ENCODE data around the gene YIF1A. TPM values are rescaled to one million over a fixed set of nuclear protein-coding genes. Genes with fewer than 3 reads are reported as not detected.

The YIF1A gene
- total RNA-seq, 2 donors from 2014 or later: 65.4 to 155 TPM

DNA sequence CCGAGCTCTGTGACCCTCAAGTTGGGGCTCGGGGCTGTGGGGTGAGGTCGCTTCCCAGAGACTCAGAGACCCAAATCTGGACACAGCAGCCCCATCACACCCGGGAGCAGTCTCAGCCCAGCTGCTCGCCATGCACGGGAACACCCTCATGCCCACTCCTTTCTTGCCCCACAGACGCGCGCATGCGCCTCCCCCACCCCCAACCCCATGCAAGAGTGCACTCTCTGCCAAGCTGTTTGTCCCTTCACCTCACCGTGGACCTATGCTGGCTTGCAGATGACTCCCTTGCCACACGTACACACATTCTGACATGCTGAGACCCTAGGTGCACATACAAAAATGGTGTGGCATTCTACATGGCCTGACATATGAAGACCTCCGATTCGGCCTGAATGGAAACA is 28.4 kb upstream of the YIF1A start:
- Histone ChIP-seq H3K36me3 (no peaks in the 10 kb centered on the region), H3K4me3 (peak overlapping the region; percentile 71), H3K9me3 (no peaks in the 10 kb centered on the region), H3K4me1 (ENCODE audit: control insufficient read depth in 1 of 2, low read depth in 2 of 2) (peaks cover 11 to 36% of the 10 kb centered on the region in 2 donors), H3K27ac (peak overlapping the region; percentile 7 to 9), H3K27me3 (replicated peaks; ENCODE audit: insufficient read depth) (peaks cover 5% of the 10 kb centered on the region)
- DNase-seq (ENCODE audit: low spot score) (no peak), ATAC-seq (ENCODE audit: insufficient number of reproducible peaks, low FRiP score, low read depth) (peak; percentile 13)
- TF ChIP-seq, protein P1, sequence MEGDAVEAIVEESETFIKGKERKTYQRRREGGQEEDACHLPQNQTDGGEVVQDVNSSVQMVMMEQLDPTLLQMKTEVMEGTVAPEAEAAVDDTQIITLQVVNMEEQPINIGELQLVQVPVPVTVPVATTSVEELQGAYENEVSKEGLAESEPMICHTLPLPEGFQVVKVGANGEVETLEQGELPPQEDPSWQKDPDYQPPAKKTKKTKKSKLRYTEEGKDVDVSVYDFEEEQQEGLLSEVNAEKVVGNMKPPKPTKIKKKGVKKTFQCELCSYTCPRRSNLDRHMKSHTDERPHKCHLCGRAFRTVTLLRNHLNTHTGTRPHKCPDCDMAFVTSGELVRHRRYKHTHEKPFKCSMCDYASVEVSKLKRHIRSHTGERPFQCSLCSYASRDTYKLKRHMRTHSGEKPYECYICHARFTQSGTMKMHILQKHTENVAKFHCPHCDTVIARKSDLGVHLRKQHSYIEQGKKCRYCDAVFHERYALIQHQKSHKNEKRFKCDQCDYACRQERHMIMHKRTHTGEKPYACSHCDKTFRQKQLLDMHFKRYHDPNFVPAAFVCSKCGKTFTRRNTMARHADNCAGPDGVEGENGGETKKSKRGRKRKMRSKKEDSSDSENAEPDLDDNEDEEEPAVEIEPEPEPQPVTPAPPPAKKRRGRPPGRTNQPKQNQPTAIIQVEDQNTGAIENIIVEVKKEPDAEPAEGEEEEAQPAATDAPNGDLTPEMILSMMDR (IDR thresholded peaks at IDR 0.05): no peak

DNA sequence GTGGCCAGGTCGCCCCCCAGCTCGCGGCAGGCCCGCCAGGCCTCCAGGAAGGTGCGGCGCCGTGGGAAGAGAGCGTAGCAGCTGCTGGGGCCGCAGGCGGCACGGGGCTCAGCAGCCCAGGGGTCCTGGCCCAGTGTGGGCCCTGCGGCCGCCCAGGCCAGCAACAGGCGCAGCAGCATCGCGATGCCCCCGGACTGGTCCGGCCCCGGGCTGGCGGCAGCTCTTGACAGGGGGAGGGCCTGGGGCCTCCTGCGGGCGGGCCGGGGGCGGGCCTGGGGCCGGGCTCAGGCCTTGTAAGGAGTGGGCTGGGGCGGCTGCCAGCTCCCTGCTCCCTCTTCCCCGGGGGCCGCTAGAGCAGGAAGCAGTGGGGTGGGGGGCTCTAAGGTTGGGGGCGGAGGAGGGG is 27.9 kb upstream of the YIF1A start, which contains the start of gene CD248:
CD248 (minus strand) TSS at position 196 of the 403 bp plus-strand sequence; CDS start at position 179, 17 bp downstream.
- H3K36me3 ChIP-seq: no peaks in the 10 kb centered on the region
- ATAC-seq (ENCODE audit: insufficient number of reproducible peaks, low FRiP score, low read depth) (no peak), DNase-seq (ENCODE audit: low spot score) (no peak)
- TF ChIP-seq, protein P1 (IDR thresholded peaks at IDR 0.05): no peak
- H3K9me3 ChIP-seq: no peaks in the 10 kb centered on the region
- H3K4me3 ChIP-seq: peak within 1 kb of the TSS; percentile 71
- H3K4me1 ChIP-seq (ENCODE audit: control insufficient read depth in 1 of 2, low read depth in 2 of 2): peaks cover 11 to 38% of the 10 kb centered on the region in 2 donors
- peak within 1 kb of the TSS; percentile 7 to 9 for H3K27ac ChIP-seq
- peaks cover 5% of the 10 kb centered on the region for H3K27me3 ChIP-seq (replicated peaks; ENCODE audit: insufficient read depth)

DNA sequence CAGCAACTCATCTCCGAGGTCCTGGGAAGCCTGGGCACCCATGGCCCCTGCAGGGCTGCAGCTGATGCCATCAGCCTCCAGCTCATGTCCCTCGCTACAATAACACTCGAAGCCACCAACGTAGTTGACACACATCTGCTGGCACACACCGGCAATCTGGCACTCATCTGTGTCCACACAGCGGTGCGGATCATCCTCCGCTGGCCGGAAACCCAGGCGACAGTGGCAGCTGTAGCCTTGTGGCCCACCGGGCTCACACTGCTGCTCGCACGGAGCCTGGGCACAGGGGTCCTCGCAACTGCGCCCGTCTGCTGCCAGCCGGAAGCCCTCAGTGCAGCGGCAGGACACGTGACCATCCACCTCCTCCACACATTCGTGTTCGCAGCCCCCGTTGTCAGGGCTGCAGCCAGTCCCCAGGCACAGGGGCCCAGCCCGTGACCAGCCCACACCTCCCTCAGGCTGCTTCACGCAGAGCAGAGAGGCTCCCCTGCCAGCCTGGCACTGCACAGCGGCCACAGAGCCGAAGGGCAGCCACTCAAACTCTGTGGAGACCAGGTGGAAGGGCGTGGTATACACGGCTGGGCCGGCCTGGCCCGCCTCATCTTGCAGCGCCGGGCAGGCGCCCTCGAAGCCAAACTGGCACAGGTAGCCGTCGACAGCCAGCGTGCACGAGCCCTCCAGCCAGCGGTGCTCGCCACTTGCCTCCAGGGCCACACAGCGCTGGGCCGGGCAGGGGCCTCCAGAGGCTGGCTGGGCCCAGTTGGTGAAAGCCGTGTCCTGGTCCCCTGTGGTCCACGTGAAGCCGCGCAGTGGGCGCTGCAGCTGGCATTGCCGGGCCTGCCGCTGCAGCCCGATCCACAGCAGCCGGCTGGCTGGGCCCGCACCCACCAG is 27.2 kb upstream of the YIF1A start:
- DNase-seq (ENCODE audit: low spot score): no peak
- Histone ChIP-seq H3K27ac (peak overlapping the region in 1 of 2 donors; percentile 9), H3K27me3 (replicated peaks; ENCODE audit: insufficient read depth) (peaks cover 5% of the 10 kb centered on the region)

DNA sequence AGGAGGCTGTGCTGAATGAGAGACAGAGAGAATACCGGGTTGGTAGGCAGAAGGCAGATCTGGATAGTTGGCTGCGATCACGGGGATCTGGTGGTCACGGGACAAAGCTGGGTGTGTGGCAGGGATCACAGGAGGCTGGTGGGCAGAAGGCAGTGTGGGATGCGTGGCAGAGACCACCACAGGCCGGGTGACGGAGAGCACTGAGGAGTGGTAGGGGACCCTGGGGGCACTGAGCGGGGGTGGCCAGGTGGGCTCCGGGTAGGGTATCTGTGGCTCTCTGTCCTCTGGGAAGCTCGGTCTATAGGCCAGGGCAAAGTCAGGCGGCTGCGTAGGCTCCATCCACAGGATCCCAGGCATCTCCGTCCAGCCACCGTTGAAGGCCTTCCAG is 26.5 kb upstream of the YIF1A start:
- no peaks in the 10 kb centered on the region for H3K9me3 ChIP-seq
- H3K4me1 ChIP-seq (ENCODE audit: control insufficient read depth in 1 of 2, low read depth in 2 of 2): peaks cover 11 to 38% of the 10 kb centered on the region in 2 donors
- ATAC-seq (ENCODE audit: insufficient number of reproducible peaks, low FRiP score, low read depth) (no peak), DNase-seq (ENCODE audit: low spot score) (no peak)
- H3K27ac ChIP-seq: no peak overlapping the region
- peak overlapping the region; percentile 71 for H3K4me3 ChIP-seq
- no peaks in the 10 kb centered on the region for H3K36me3 ChIP-seq
- TF ChIP-seq, protein P1 (IDR thresholded peaks at IDR 0.05): no peak
- peaks cover 5% of the 10 kb centered on the region for H3K27me3 ChIP-seq (replicated peaks; ENCODE audit: insufficient read depth)

More for the DNA sequence above, 27.2 kb upstream of the YIF1A start:
- TF ChIP-seq, protein P1 (IDR thresholded peaks at IDR 0.05): no peak
- Histone ChIP-seq H3K4me3 (peak overlapping the region; percentile 71), H3K36me3 (no peaks in the 10 kb centered on the region), H3K9me3 (no peaks in the 10 kb centered on the region), H3K4me1 (ENCODE audit: control insufficient read depth in 1 of 2, low read depth in 2 of 2) (peaks cover 11 to 38% of the 10 kb centered on the region in 2 donors)
- ATAC-seq (ENCODE audit: insufficient number of reproducible peaks, low FRiP score, low read depth): no peak
